T-cell (primary cell): ENCODE results near the gene PLCL1. TPM values are rescaled to one million over a fixed set of nuclear protein-coding genes. Genes with fewer than 3 reads are reported as not detected.

Experiments used
- ATAC-seq, 4 experiments: fragments of 200-7000 bp in 3 of 4; fragments of 150-1000 bp in 1 of 4; cut with Tn5 transposase; replicated peaks in 1 of 4; 1 replicate in 3 of 4; 2 replicates in 1 of 4; pipeline ENCODE4 v1.10.0; 2021; ENCODE audit warnings: moderate library complexity in 3 of 4, mild to moderate bottlenecking in 2 of 4, moderate number of reproducible peaks in 1 of 4
- CTCF ChIA-PET, 2 donors: fragments of 300-600 bp; sonication (Branson Sonifier 250); formaldehyde crosslinking; loops; one replicate each; lab custom pipeline; 2022; ENCODE audit warnings: antibody characterized with exemption in 2 of 2; lab: Charles Lee
- POLR2A ChIA-PET, 2 donors: fragments of 300-600 bp; sonication (Branson Sonifier 250); formaldehyde crosslinking; loops; one replicate each; lab custom pipeline; 2022; ENCODE audit warnings: antibody characterized with exemption in 2 of 2; lab: Charles Lee
- DNase-seq, 35 experiments: peaks; one replicate each; pipeline versions ENCODE4 v3.0.0 to v3.0.0-alpha.2; 2013 to 2023
- H3K27ac ChIP-seq: one replicate; pipeline ENCODE4 v1.5.1; 2013; ENCODE audit warnings: low read length
- H3K27me3 ChIP-seq, 2 experiments: replicated peaks in 1 of 2; 1 replicate in 1 of 2; 2 replicates in 1 of 2; pipeline versions ENCODE4 v1.6.1 to v1.7.0; 2013; ENCODE audit warnings: low read length in 1 of 2, mixed read lengths in 1 of 2; ENCODE audit not compliant: control insufficient read depth in 2 of 2, insufficient read depth in 2 of 2; ENCODE audit errors: extremely low read depth in 1 of 2
- H3K36me3 ChIP-seq, 2 donors: 1 replicate in 1 of 2; 2 replicates in 1 of 2; pipeline versions ENCODE4 v1.6.1 to v1.7.0; 2013; ENCODE audit warnings: low read length in 1 of 2; ENCODE audit not compliant: control insufficient read depth in 2 of 2, insufficient read depth in 1 of 2; ENCODE audit errors: extremely low read depth in 1 of 2
- H3K4me1 ChIP-seq, 2 experiments: 1 replicate in 1 of 2; 2 replicates in 1 of 2; pipeline versions ENCODE4 v1.6.1 to v1.7.0; 2013; ENCODE audit warnings: low read length in 2 of 2, mixed read lengths in 1 of 2; ENCODE audit not compliant: insufficient read depth in 2 of 2, control insufficient read depth in 1 of 2; ENCODE audit errors: extremely low read depth in 1 of 2
- H3K4me3 ChIP-seq, 2 donors: 1 replicate in 1 of 2; 2 replicates in 1 of 2; pipeline versions ENCODE4 v1.5.1 to v1.7.0; 2013; ENCODE audit warnings: mild to moderate bottlenecking in 2 of 2, low read length in 1 of 2, moderate library complexity in 1 of 2; ENCODE audit not compliant: control insufficient read depth in 1 of 2; ENCODE audit errors: extremely low read depth in 1 of 2
- H3K9me3 ChIP-seq: 2 replicates; pipeline ENCODE4 v1.7.0; 2013
- H3K27ac Mint-ChIP-seq, 2 donors: one replicate each; pipeline ENCODE4 v1.8.0; 2020 to 2021; ENCODE audit warnings: mild to moderate bottlenecking in 2 of 2, mixed read lengths in 2 of 2
- H3K27me3 Mint-ChIP-seq, 2 donors: one replicate each; pipeline ENCODE4 v1.8.0; 2021 to 2022; ENCODE audit warnings: mixed read lengths in 2 of 2
- H3K36me3 Mint-ChIP-seq: one replicate; pipeline ENCODE4 v1.8.0; 2021; ENCODE audit warnings: mixed read lengths
- H3K4me1 Mint-ChIP-seq, 3 donors: one replicate each; pipeline ENCODE4 v1.8.0; 2020 to 2022; ENCODE audit warnings: mixed read lengths in 3 of 3, mild to moderate bottlenecking in 1 of 3
- H3K4me3 Mint-ChIP-seq, 3 donors: one replicate each; pipeline ENCODE4 v1.8.0; 2020 to 2022; ENCODE audit warnings: mild to moderate bottlenecking in 3 of 3, mixed read lengths in 3 of 3, moderate library complexity in 3 of 3
- H3K9me3 Mint-ChIP-seq, 3 donors: one replicate each; pipeline ENCODE4 v1.8.0; 2020 to 2022; ENCODE audit warnings: mixed read lengths in 3 of 3
- WGBS: methylation state at CpG from one replicate; pipeline ENCODE4 v1.1.5; 2013; ENCODE audit warnings: missing lambda C conversion rate; ENCODE audit not compliant: insufficient coverage; 5-methylcytosine and 5-hydroxymethylcytosine counted together
- total RNA-seq, 35 experiments: library from RNA in 6 of 35; stranded (reverse) in 6 of 35; fragments of 120-200 nt in 1 of 35; gene quantifications; one replicate each; pipeline versions ENCODE4 v1.2.1 to v1.2.4 and lab custom pipeline; 2013 to 2026

PLCL1 gene
- total RNA-seq, 5 donors from 2014 or later (not counting 1 experiment from before 2014, with no cell fraction given) = 15.3 to 24.7 (median 20.3) TPM

DNA sequence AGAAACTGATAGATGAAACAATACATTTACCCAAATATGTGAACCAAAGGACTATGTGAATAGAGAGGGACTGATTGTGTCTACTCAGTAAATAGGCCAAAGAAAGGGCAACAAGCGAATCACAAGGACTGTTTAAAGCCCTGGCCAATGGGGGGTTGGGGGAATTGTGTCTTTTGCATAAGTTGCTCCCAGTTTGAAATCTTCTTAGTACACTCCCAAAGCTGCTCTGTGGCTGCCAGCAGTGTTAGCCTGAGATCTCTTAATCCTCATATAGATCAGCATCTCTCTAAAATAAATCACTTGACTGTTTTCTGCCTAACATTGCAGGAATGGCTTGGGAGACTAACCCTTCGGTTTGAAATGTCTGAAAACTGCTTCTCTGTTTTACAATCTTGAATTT, 236.4 kb downstream of the PLCL1 start:
- Mint-ChIP-seq H3K9me3 (no peaks in the 10 kb centered on the region), H3K27ac (no peak overlapping the region)
- H3K27me3 ChIP-seq = no peaks in the 10 kb centered on the region

DNA sequence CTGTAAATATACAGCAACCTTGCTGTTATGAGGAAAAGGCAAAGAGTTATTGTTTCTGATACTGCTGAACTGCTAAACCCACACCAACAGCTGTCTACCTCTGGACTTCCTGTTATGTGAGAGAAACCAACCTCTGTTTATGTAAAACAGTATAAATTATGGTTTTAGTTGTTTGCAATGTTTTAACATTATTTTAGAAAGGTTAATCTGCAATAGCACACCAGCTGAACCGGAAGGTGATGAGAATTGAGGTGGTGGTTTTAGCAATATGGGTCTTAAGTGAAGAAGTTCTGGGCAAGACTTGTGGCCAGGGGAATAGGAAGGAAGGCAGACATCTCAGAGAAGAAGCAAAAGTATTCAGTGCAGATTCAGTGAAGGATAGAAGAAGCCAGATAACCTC, 237.8 kb downstream of the PLCL1 start:
- Mint-ChIP-seq H3K4me3 (no peak overlapping the region), H3K27me3 (no peaks in the 10 kb centered on the region), H3K4me1 (peaks cover 4 to 24% (median 24%) of the 10 kb centered on the region in 3 donors), H3K9me3 (no peaks in the 10 kb centered on the region), H3K27ac (no peak overlapping the region), H3K36me3 (peaks cover 3% of the 10 kb centered on the region)
- ChIA-PET POLR2A (no interaction called here), CTCF (no interaction called here)
- ATAC-seq (peak; percentile 74 to 82 (median 78)), DNase-seq (peak in 6 of 35 experiments; percentile 1 to 34 (median 6))
- Histone ChIP-seq H3K4me3 (peak overlapping the region in 1 of 2 donors; percentile 10), H3K36me3 (no peaks in the 10 kb centered on the region), H3K4me1 (peaks cover 18 to 24% of the 10 kb centered on the region in 2 experiments), H3K27ac (peak overlapping the region; percentile 19), H3K27me3 (no peaks in the 10 kb centered on the region), H3K9me3 (no peaks in the 10 kb centered on the region)
- 20% methylated on average over 1 of the region's 1 CpG for WGBS

More for the DNA sequence above, 236.4 kb downstream of the PLCL1 start:
- Mint-ChIP-seq H3K27me3 (no peaks in the 10 kb centered on the region), H3K4me1 (peaks cover 10 to 27% (median 24%) of the 10 kb centered on the region in 3 donors), H3K4me3 (peak overlapping the region in 1 of 3 donors; percentile 6), H3K36me3 (no peaks in the 10 kb centered on the region)
- Histone ChIP-seq H3K4me3 (no peak overlapping the region), H3K9me3 (no peaks in the 10 kb centered on the region), H3K4me1 (peaks cover 15 to 24% of the 10 kb centered on the region in 2 experiments), H3K27ac (no peak overlapping the region), H3K36me3 (no peaks in the 10 kb centered on the region)
- ATAC-seq = no peak
- DNase-seq = no peak
- CTCF ChIA-PET = no interaction called here
- POLR2A ChIA-PET = no interaction called here
- no CpG with 5 or more reads among the region's 2 CpGs for WGBS

DNA sequence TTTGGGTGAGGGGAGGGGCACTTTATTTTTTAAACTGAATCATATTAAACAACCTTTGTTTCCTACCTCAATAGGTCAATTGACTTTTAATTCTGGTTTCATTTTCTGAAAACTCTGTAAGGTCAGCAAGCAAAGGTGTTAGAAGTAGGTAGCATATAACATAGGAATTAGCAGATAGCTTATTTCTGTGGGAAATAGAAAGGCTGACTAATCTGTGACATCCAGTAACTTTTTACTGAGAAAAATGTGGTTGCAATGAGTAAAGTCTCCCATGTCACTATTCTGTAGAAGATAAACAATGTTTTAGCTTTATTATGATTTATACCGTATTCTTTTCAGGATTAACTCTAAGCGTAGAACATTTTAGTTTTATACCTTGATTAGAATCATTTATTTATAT, 240.4 kb downstream of the PLCL1 start:
- no peak overlapping the region for H3K4me3 ChIP-seq
- CTCF ChIA-PET = no interaction called here
- H3K4me1 Mint-ChIP-seq = peaks cover 16 to 24% (median 20%) of the 10 kb centered on the region in 3 donors

DNA sequence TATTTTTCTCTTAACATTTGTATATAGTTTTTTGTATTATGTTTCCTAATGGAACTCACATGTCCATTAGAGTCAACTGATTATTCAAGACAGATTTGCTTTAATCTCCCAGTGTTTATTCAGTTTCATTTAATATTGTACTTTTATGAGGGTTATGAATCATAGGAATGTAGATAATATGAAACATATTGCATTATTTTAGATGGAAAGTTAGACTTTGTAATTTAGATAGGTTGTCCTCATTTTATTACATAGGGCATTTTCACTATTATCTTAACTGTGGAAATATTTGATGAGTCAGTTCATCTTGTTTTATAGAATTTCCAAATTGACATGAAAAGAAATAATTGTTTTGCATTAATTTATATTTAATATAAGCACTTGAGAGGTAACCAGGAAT, 240.8 kb downstream of the PLCL1 start:
- Histone ChIP-seq H3K27me3 (no peaks in the 10 kb centered on the region), H3K27ac (no peak overlapping the region), H3K4me3 (no peak overlapping the region), H3K36me3 (no peaks in the 10 kb centered on the region), H3K4me1 (peaks cover 16 to 17% of the 10 kb centered on the region in 2 experiments), H3K9me3 (no peaks in the 10 kb centered on the region)
- ATAC-seq = no peak
- Mint-ChIP-seq H3K4me1 (peaks cover 20 to 27% (median 20%) of the 10 kb centered on the region in 3 donors), H3K27ac (no peak overlapping the region), H3K36me3 (peaks cover 17% of the 10 kb centered on the region), H3K4me3 (no peak overlapping the region), H3K27me3 (no peaks in the 10 kb centered on the region), H3K9me3 (no peaks in the 10 kb centered on the region)
- no peak for DNase-seq
- ChIA-PET CTCF (no interaction called here), POLR2A (no interaction called here)

More for the DNA sequence above, 240.4 kb downstream of the PLCL1 start:
- H3K4me3 Mint-ChIP-seq = no peak overlapping the region
- no peaks in the 10 kb centered on the region for H3K27me3 ChIP-seq
- POLR2A ChIA-PET = no interaction called here
- WGBS = no CpG with 5 or more reads among the region's 2 CpGs
- peak overlapping the region in 1 of 2 donors; percentile 47 for H3K27ac Mint-ChIP-seq
- H3K36me3 ChIP-seq = no peaks in the 10 kb centered on the region
- H3K27me3 Mint-ChIP-seq = no peaks in the 10 kb centered on the region
- H3K4me1 ChIP-seq = peaks cover 18 to 19% of the 10 kb centered on the region in 2 experiments
- no peak for ATAC-seq
- no peaks in the 10 kb centered on the region for H3K9me3 Mint-ChIP-seq
- no peaks in the 10 kb centered on the region for H3K9me3 ChIP-seq
- no peak for DNase-seq
- H3K27ac ChIP-seq = no peak overlapping the region
- H3K36me3 Mint-ChIP-seq = peaks cover 14% of the 10 kb centered on the region

DNA sequence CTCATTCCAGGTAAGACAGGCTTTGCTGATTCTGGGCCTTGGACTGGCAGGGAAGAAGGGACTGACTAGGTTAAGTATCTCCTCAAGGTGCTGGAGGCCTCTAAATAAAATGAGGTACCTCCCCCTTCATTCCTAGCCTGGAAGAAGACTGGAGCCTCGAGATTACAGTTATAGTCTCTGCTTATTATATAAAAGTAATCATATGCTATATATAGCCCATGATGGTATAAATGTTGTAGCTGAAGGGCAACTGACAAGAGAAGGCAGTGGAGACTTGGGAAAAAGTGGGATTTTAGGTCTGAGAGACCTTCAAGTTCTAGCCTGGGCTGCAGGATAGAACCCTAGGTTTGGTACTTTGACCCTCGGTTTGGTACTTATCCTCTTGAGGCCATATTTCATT, 248.3 kb downstream of the PLCL1 start:
- Mint-ChIP-seq H3K9me3 (no peaks in the 10 kb centered on the region), H3K4me3 (no peak overlapping the region), H3K4me1 (peaks cover 19 to 35% (median 30%) of the 10 kb centered on the region in 3 donors), H3K36me3 (peaks cover 10% of the 10 kb centered on the region), H3K27me3 (no peaks in the 10 kb centered on the region), H3K27ac (no peak overlapping the region)
- ChIA-PET CTCF (interaction anchor here (0.7 to 1.6 kb wide), 4 partner anchors 201 to 1808 kb away, joined by 3 to 5 read pairs (median 3); no protein-coding TSS in a partner anchor), POLR2A (no interaction called here)
- Histone ChIP-seq H3K36me3 (no peaks in the 10 kb centered on the region), H3K9me3 (no peaks in the 10 kb centered on the region), H3K27ac (no peak overlapping the region), H3K27me3 (no peaks in the 10 kb centered on the region), H3K4me3 (no peak overlapping the region), H3K4me1 (no peaks in the 10 kb centered on the region)
- no CpG with 5 or more reads among the region's 2 CpGs for WGBS
- ATAC-seq = no peak
- DNase-seq = no peak

DNA sequence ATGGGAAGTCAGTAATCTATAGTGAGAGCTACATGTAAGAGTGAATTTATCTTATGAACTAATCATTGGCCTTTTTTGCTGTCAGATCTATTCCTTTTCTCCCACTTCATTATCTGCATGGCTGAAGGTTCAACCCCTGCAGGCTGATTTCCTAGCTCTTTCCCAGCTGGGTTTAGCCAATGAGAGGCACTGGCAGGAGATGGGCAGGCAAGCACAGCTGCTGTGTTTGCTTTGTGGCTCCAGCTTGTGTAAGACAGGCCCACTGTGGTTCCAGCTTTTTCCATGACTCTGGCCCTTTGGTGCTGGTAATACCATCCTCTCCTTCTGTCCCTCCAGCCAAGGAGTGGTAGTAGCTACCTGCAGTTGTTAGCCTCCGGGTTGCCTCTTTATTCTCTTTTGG, 248.8 kb downstream of the PLCL1 start:
- no peaks in the 10 kb centered on the region for H3K9me3 ChIP-seq
- H3K4me3 ChIP-seq = no peak overlapping the region
- no peaks in the 10 kb centered on the region for H3K27me3 ChIP-seq
- H3K36me3 Mint-ChIP-seq = peaks cover 6% of the 10 kb centered on the region
- WGBS = no CpG with 5 or more reads among the region's 1 CpG
- POLR2A ChIA-PET = no interaction called here
- H3K27ac Mint-ChIP-seq = no peak overlapping the region
- no peaks in the 10 kb centered on the region for H3K36me3 ChIP-seq
- no peaks in the 10 kb centered on the region for H3K27me3 Mint-ChIP-seq
- CTCF ChIA-PET = interaction anchor here (1.0 to 1.6 kb wide), 4 partner anchors 201 to 244 kb away, joined by 3 to 5 read pairs (median 3); no protein-coding TSS in a partner anchor
- no peaks in the 10 kb centered on the region for H3K4me1 ChIP-seq
- no peaks in the 10 kb centered on the region for H3K9me3 Mint-ChIP-seq
- no peak for DNase-seq
- H3K4me1 Mint-ChIP-seq = peaks cover 19 to 34% (median 30%) of the 10 kb centered on the region in 3 donors
- H3K4me3 Mint-ChIP-seq = no peak overlapping the region
- H3K27ac ChIP-seq = no peak overlapping the region
- ATAC-seq = no peak
